HG03460 (cell line): Measurements from ENCODE around the gene BYSL.

Experiments
- ATAC-seq: cut with Tn5 transposase; IDR thresholded peaks from one replicate; pipeline ENCODE4 v1.9.1; 2021; ENCODE audit not compliant: unreplicated experiment

The BYSL gene

DNA sequence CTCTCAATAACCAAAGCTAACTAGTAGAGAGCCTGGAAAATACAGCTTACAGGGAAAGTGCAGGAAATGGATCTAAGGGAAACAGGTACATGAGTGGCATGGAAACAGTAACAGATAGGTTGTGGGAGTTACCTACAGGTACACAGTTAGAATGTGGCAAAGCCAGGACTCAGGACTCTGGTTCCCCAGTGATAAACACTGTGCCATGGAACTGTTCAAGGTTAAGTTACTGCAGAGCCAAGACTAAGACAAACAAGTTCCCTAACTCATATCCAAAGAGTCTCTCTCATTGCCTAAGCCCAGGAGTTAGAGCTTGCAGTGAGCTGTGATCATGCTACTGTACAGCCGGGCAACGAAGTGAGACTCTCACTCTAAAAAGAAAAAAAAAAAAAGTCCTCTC is 7.0 kb upstream of the BYSL start:
- no peak for ATAC-seq

DNA sequence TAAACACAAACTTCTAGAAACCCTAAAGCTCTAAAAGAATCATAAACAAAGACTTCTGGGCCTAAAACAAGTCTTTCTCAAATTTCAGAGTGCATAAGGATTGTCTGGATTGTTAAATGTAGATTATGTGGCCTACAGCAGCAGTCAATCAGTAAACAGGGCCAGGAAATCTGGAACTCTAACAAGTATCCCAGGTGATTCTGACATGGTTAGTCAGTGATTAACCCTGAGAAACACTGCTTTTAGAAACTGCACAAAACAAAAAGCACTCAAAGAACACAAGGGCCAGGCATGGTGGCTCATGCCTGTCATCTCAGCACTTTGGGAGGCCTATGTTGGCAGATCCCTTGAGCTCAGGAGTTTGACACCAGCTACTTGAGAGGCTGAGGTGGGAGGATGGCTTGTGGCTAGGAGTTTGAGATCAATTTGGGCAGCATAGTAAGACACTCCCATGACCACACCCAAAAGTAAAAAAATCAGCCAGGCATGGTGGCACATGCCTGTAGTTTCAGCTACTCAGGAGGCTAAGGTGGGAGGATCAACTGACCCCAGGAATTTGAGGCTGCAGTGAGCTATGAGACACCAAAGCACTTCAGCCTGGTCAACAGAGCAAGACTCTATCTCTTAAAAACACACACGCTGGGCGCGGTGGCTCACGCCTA is 6.3 kb upstream of the BYSL start:
- ATAC-seq, result no peak

DNA sequence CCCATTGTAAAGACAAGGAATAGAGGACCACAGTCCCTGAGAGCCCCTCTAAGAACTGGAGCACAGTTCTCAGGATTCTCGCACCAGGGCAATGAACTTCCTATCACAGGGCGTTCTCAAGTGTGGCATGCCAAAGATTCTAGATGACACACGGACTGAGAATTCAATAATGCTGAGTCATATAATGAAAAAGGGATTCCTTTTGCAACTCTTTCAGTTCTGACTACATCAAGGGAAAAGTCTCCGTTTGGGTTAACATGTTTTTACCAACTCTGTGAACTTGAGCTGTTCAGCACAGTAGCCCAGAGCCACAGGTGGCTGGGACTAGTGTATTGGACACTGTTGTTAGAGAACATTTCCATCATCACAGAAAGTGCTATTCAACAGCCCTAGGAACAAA is 3.8 kb upstream of the BYSL start:
- no peak for ATAC-seq

DNA sequence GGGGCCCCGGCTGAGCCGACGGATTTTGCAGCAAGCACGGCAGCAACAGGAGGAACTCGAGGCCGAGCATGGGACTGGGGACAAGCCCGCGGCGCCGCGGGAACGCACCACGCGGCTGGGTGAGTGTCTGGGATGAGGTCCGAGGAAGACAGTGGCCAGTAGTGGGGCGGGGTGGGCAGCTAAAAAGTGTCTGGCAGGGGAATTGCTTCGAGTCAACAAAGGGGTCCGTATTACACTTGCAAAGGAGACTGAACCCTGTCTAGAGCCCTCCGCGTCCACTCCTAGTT is 356 bp downstream of the BYSL start:
- peak; percentile 6 for ATAC-seq

DNA sequence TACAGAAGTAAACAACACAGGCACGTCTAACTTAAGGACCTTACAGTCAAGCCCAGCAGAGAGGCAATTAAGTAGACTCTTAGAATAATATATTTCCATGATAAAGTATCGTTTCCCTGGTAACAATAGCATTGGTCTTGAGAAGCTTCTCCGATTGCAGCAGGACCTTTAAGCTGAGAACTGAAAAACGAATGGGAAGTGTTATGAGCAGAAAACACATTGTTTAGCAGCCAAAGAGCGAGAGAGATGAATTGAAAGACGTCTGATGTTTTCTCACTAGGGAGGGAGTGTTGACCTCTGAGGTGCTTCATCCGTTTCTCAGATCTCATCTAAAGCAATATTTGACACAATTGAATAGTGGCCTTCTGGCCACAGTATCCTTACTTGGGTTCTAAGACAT is 855 bp downstream of the BYSL start:
- ATAC-seq, result no peak

DNA sequence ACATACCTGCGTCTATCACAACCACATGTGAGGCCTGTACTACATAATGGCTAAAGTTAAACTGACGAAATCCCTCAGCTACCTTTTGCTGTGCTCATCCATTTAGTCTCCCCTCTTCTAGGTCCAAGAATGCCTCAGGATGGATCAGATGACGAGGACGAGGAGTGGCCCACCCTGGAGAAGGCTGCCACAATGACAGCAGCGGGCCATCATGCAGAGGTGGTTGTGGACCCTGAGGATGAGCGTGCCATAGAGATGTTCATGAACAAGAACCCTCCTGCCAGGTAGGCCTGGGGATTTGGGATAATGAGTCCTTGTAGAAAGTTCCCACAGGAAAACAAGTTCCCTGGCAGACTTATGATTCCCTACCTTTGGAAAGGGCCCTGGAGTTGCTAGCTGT is 6.0 kb downstream of the BYSL start:
- ATAC-seq, result no peak

DNA sequence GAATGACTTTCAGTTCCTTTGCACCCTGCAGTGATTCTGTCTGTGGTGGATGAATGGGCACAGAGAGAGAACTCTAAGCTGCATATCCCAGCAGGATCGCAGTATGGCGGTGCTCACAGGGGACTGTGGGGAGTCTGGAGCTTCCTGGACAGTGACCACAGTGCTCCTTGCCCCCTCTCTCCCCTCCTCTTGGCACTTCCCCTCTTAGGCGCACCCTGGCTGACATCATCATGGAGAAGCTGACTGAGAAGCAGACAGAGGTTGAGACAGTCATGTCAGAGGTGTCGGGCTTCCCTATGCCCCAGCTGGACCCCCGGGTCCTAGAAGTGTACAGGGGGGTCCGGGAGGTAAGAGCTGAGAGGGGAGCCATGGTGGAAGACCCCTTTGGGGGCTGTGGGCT is 8.6 kb downstream of the BYSL start:
- no peak for ATAC-seq

DNA sequence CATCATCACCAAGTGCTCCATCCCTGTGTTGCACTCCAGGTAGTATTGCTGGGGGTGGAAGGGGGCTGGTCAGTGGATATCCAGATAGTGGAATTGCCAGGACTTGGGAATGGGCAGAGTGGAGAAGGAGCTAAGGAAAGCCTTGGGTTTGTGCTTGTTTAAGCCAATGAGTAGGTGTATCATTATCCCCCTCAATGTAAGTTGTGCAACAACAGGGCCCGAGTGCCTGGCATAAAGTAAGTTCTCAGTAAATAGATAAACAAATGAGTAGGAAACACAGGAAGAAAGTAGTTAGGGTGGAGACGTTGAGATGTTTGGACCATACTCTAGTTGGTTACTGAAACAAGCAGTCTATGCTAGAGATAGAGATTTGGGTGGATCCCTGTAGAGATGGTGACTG is 10.5 kb downstream of the BYSL start:
- no peak for ATAC-seq

DNA sequence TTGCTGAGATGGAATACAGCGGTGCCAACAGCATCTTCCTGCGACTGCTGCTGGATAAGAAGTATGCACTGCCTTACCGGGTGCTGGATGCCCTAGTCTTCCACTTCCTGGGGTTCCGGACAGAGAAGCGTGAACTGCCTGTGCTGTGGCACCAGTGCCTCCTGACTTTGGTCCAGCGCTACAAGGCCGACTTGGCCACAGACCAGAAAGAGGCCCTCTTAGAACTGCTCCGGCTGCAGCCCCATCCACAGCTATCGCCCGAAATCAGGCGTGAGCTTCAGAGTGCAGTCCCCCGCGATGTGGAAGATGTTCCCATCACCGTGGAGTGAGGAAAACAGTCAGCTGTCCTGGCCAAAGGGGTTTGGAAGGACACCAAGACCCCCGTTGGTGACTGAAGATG is 11.1 kb downstream of the BYSL start:
- ATAC-seq, result no peak

DNA sequence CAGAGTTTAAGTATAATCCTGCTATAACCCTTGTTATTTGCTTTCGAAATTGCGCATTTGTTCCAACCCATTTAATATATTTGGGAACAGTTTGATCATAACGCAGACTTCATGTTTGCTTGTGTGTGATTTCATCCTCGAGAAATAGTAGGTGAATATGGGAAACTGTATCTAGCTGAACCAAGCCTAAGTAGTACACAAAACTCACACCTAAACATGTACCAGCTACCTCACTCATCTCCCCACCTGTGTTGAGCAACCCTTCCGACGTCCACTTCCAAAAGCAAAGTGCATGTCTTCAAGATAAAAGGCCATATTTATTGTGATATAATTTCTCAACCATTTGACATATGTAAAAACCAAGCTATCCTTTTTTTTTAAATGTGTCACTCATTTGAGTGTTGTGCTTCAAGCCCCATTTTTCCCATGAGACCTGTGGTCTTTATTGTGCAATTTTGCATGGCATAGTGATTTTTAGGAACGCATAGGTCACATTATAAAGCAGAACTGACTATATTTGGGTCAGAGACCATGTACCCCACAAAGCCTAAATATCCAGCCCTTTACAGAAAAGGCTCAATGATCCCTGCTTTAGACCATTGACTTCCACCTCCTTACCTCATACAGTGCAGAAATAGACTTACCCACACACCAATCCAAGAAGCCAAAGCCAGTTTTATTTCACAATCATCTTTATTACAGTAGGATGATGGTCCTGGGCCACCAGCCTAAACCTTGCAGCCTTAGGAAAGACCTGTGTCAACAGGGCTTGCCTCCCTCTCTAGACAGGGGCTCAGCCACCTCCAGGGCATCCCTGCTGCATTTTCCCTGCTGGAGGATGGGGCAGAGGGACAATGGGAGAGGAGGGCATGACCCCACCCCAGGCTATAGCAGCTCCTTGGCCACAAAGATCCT is 13.2 kb downstream of the BYSL start:
- no peak for ATAC-seq

DNA sequence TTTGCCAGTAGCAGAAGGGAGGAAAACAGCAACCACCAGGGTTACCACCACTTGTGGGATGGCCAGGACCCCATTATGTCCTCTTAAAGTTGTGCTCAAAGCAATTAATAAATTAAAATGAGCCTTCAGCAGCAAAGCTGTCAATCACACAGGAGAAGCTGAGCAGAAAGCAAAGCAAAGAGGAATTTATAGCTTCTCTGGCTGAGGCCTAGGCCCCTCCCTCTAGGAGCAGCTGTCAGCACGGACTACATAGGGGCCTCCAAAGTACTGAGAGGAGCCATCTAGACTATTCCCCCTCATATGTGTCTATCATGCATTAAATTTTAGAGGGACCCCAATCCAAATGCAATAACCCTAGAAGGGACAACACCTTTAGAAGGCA is 13.9 kb downstream of the BYSL start:
- ATAC-seq, result no peak

DNA sequence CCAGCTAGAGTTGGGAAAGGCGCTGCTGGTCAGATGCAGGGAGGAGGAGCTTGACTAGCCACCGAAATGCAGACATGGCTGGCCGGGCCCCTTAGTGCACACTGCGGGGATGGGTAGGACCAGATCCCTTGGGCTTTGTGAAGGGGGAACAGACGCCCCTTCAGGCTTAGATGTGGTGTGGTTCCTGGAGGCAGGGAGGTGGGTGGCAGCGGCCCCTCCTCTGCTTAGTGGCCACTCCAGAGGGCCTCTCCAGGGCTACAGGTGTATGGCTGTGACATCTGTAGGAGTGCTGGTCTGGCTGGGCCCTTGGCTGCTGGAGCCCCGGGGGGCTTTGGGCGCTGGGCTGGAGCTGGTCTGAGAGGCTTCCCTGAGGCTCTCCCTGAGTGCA is 14.4 kb downstream of the BYSL start:
- ATAC-seq, result no peak

DNA sequence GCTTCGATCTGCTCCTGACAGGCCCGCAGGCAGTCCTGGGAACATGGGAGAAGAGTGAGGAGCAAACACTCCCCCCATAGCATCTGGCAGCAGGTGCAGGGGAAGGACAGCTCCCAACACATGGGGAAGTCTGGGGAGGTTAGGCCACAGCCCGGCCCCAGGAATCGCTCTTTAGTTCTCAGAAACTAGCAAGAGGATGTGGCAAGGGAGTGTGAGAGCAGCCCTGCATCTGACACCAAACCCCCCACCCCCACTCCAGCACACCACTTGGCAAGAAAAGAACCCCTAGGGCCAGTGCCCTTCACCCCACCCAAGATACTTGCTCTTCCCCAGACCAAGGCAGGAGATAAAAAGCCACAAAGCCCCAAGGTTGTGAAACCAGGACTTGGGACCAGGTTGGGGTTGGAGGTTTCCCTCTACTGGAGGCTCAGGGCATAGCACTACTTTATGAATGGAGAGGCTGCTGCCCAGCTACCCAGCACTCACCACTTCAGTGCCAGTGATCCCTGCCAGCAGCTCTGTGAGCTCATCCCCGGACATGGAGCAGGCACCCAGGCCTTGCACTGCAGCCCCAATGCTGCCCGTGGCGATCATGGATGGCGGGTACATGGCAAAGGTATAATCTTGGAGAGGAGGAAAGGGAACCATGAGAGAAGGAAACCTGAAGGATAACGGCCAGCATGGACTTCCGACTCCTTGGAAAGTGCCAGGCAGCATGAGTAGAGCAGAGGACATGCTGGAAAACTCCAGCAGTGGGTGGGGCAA is 15.0 kb downstream of the BYSL start:
- peak; percentile 48 for ATAC-seq

DNA sequence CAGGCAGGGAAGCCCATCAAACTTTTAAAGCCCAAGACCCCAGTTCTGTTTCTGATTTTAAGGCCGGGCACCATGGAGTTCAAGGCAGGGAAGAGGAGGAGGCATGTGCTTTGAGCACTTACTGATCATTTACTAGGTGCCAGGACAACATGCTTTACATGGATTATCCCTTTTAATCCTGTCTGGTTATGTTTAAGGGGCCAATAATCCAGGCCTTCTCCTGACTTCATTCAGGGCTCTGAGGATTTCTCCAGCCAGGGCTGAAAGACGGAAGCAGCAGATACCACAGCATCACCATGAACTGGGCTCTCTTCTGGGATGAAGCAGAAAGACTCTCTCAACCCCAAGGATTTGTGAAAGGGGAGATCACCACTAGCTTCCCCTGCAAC is 16.2 kb downstream of the BYSL start:
- ATAC-seq, result no peak

DNA sequence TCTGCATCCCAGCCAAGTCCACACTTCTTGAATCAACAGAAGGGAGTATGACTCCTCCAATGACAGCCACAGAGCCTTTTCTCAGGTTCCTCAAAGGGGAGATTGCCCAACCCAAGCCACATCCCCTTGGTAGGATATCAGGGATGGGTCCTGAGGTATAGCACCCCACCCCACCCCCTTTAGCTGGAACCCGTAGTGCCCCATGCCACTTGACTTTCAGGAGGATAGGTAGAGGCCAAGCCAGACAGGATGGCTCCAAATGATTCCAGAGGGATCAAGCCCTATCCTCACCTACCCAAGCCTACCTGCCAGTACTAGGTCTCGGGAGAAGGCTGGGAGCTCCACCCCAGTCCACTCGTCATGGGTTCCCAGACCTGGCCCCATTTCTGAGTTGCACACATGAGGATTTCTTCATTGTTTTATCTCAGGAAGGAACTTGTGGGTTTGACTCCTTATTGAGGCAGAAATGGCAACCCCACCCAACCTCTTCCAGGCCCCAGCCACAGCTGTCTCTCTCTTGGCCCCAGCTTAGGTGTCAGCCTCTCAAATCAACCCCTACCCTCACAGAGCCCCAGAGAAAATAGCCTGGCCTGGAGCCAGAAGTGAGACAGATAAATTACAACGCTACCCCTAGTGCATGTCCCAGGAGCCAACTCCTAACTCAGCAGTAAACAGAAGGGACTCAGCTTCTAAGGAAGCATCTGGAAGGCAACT is 16.7 kb downstream of the BYSL start:
- no peak for ATAC-seq

DNA sequence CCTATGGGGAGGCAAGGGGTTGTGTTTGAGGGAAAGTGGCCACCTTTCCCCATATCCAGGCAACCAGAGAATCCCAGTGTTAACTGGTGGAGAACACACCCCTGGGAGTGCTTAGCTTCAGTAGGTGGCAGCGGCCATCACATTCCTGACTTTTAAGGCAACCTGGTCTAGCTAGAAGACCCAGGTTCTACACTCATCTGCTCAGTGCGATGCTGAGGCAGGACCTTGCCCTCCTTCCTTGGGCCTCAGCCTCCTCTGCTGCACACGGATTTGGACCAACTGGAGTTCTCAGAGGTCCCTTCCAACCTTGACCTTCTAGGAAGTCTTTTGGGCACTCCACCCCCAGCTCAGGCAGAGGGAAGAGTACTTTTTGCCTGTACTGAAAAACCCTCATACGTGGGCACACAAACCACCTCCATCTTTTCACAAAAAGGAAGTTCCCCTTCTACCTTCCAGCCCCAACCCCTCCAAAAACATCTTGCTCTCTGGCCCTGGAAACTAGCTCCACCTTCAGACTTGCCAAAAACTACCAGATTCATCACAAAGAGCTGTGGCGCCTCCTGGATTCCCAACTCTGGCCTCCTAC is 17.4 kb downstream of the BYSL start:
- no peak for ATAC-seq

DNA sequence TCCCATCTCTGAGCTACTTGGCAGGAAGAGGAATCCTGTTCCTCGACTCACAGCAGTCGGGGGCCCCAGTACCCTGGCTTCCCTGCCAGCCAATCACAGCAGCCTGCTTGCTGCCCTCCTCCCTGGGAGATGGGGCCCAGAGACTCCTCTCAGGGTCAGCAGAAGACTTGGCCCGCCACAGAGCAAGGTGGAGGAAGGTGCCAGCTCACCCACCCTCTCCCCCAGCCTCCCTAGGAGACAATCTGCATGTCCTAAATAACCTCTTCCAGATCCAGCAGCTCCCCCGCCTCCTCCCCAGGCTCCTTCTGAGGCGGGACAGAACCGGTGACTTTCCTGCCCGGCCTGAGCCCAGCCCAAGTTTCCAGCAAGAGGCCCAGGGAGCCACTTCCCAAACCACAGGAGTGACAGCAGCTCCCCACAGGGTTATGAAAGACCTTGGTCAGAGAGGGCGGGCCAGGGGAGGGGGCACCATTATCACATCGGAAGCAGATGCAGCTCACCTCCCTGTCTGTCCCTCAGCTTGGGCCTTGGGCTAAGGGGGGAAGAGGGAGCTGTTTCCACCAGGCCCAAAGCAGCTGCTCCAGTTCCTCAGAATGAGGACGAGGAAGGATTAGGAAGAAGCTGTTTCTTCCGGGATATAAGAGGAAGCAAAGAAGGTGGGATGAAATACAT is 18.0 kb downstream of the BYSL start:
- no peak for ATAC-seq

DNA sequence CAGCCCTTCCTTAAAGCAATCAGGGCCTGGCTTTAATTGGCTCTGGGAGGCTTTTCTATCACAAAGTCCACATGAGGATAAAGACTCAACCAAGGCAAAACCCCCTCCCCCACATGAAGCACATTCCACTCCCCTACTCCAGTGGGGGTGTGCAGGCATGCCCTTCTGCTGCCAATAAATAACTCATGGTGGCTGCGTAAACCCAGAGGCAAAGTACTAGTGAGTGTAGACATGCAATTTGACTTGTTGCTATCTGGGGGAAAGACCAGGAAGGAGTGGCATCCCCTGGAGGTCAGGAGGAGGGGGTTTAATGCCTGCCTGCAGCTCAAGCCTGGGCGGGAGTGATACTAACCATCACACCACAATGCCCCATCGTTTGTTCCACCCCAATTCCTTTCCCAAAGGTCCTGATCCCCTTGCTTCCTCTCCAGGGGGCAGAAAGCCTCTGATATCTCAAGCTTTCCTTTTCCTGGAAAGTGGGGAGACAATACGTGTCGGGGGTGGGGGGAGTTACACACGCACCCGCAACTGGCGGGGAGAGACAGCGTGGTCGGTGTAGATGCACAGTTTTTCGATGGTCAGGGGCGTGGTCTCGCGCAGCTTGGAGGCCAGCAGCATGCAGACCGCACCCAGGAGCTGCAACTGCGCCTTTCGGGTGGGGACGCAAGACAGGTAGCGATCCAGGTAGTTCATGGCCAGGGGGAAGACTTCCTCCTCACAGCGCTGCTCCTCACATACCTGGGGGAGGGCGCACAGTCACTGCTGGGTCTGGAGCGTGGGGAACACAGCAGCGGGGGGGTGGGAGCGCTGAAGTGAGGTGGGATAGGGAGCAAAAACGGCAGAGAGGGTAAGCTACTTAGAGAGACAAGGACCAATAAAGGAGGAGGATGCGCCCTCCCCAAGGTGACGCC is 18.8 kb downstream of the BYSL start:
- ATAC-seq, result no peak

DNA sequence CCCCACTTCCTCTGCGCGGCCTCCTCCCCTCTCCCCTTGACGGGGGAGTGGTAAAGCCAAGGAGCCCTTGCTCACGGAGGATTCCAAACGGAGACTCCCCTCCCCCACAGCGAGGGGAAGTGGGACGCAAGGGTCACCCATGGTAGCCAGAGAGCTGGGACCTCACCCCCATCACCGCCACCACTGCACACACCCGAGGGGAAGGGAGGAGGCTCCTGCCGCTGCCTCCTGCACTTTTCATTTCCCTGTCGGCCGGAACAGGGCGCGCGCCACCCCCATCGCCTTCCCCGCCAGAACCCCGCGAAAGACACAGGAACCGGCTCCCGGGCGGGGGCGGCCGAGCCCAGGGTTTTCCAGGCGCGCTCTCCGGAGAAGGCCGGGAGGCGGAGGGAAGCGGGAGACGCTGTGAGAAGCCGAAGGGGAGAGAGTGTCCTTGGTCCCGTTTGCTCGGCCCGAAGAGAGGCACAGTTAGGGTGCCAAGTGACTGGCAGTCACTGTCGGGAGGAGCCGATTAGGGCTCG is 19.5 kb downstream of the BYSL start:
- ATAC-seq, result no peak
